ENCODE data around the gene XRRA1. TPM values are rescaled to one million over a fixed set of nuclear protein-coding genes. Genes with fewer than 3 reads are reported as not detected.

XRRA1 gene
- total RNA-seq, 1 experiment from 2014 or later, result 5.2 TPM

DNA sequence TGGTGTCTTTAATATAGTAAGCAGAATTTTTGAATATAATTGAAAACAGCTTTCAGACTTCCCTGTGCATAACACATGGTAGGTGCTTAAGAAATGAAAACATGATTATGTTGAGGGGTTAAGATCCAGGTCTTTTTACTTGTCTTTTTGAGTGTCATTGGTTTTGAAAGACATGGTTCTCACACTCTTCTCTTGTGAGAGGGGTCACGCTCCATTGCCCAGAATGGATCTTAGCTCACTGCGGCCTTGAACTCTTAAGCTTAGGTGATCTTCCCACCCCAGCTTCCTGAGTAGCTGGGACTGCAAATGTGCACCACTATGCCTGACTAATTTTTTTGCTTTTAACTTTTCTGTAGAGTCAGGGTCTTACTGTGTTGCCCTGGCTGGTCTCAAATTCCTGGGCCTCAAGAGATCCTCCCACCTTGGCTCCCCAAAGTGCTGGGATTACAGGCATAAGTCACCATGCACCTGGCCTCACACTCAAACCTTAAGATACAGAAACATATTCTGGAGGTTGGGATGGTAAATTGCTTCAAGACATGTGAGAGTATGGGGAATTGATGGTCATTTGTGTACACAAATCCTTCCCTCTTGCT is 1.6 kb upstream of the XRRA1 start:
- no peak for DNase-seq (ENCODE audit: low spot score)

DNA sequence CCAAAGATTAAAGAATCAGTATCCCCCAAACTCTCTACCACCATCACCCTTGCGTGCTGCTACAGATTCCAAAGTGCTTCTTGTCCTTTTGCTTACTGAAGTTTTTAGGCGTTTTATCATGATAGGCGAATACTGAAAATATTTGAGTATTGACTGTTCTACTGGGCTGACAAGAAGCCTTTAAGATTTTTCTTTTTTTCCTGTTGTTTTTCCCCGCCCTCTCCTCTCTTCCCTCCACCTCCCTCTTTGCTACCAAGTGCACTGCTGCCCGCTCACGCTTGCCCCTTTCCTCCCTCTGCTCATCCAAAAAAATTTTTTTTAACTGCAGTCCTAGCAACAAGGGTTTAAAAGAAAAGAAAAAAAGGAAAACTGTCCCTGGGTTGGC is 854 bp upstream of the XRRA1 start:
- no peak for DNase-seq (ENCODE audit: low spot score)

DNA sequence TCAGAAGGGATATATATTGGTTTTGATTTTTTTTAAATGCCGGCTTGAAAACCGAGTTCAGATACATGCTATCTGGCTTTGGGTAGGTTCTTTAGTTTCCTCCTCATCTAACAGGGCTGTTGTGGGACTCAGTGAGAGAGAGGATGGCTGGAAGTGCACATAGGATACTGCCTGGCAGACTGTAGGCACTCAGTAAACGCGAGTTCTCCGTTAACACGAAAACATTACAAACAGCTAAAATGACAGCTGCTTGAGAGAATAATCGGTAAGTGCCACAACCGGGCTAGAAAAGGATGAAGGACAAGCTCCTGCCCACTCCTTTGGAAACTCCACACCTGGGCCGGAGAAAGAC is 369 bp downstream of the XRRA1 start:
- DNase-seq (ENCODE audit: low spot score), result no peak

DNA sequence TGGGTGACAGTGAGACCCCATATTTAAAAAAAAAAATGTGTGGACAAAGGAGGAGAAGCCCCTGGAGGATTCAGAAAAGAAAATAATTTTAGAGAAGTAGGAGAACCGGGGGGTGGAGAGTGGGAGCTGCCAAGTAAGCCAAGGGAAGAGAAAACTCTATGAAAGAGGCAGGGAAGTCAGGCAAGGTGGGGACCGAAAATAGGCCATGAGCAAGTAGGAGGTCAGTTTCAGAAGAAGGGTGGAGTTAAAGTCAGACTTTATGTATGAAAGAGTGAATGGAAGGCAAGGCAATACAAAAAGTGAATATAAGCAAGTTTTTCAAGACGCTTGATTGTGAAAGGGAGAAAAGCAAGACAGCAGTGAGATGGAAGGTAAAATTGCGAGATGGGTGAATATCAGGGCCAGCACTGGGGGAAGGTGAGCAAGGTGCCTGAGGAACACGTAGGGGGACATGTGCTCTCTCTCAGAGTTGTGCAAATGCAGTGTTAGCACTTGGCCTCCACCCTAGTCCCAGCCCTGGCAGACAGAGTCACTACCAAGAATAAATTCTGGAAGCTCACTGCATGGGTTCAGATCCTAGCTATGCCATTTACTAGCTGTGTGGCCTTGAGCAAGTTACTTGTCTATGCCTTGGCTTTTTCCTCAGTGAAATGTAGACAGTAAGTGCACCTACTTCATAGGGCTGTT is 6.7 kb downstream of the XRRA1 start:
- no peak for DNase-seq (ENCODE audit: low spot score)

DNA sequence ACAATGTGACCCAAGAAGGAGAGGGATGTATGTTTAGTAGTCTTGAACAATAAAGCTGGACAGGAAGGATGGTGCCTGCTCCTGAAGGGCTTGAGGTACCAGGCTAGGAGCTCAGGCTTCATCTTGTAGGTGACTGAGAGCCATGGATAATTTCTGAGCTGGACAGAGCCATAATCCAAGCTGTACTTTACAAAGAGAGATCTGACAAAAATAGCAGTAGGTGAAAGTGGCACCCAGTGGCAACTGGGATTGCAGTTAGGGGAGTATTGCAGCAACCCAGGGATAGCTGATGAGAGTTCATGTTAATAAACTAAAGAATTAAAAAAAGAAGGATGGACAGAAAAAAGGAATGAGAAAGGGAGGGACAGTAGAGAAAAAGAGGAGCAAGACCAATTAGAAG is 7.4 kb downstream of the XRRA1 start:
- no peak for DNase-seq (ENCODE audit: low spot score)

DNA sequence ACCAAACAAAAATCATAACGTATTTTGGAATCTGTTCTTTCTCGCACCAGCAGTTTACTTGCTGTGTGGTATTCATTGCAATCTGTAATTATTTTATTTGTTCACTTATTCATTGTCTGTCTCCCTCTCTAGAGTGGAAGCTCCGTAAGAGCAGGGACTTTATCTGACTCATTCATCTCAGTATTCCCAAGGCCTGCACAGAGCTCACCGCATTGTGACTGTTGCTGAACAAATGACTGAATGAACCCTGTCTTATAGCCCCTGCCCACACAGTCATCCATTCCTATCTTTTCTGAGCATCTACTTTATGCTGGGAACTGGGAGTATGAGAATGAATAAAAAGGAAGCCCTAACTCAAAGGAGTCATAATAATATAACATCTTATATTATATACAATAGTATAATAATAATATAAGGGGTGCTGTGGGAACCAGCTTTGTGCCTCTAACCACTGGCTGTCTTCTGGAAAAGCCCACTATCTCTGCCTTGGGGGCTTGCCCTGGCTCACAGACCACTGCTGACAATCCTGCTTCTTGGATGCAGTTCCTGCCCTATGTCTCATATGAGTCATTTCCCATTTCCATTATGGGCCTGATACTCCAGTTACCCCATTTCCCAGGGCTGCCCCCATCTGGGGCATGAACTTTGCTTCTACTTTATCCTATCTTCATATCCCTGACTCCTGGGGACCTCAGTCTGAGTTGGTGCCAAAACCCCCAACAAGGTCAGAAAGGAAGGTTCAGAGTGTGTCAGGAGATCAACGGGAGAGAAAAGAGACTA is 11.0 kb downstream of the XRRA1 start:
- no peak for DNase-seq (ENCODE audit: low spot score)

DNA sequence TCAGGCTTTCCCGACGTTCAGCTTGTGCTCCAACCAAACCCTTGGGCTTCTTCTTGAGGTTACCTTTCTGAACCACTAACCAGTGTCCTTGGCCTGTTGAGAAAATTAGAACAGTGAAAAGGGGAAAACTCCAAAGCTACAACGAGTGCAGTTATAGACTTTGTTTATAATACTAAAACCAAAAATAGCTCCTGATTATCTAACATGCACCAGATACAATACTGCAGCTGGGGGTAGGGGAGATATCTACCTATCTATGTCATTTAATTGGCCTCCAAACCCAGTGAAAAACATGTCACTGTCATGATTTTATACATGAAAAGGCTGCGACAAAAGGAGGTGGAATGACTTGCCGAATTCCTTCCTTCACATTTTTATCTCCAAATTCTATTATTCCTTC is 11.9 kb downstream of the XRRA1 start:
- no peak for DNase-seq (ENCODE audit: low spot score)

DNA sequence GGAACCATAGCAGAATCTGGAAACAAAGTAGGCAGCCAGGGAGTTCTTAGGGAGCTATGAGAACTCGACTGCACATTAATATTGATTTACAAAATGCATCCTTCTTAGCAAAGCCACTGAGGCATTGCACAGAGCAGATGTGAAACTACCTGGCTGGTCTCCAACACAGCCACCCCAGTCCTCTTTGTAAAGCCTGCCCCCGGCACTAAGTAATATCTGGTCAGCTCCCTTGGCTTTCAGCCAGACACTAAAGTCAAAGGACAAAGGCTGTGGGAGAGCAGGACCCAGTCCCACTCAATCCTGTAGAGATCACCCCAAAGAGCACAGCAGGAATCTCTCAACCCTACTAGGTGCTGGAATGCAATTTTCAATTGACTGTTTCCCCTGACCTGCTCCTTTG is 12.8 kb downstream of the XRRA1 start:
- DNase-seq (ENCODE audit: low spot score), result no peak

DNA sequence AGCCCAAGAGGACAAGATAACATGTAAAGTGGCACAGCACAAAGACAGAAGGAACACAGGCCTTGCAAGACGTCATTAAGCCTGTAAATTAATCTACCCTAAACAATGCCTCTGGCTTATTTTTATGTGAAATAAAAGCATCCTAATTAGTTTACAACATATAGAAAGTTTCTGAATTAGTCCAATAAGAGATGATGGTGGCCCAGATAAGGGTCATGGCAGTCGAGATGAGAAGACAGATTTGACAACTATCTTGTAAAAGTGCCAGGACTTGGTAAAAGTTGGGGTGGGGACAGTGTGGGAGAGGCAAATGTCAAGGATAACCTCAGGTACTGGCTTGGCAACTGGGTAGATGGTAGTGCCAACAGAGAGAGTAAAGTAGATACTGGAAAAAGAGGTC is 13.6 kb downstream of the XRRA1 start:
- DNase-seq (ENCODE audit: low spot score), result no peak

DNA sequence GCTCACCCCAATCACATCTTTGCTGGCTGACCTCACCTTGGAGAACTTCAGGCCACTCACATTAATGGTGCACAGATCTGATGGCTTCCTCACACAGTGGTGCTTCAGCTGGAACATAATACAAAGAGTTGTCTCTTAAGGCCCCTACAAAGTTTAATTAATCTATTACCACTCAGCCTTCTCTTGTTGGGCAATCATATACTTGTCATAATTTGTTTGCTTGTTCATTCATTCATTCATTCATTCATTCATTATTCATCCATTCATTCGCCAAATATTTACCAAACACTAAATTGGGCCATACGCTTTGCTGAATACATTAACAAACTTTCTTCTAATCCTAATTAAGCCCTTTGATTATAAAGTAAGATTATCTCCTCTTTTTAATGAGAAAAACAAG is 15.1 kb downstream of the XRRA1 start:
- no peak for DNase-seq (ENCODE audit: low spot score)

DNA sequence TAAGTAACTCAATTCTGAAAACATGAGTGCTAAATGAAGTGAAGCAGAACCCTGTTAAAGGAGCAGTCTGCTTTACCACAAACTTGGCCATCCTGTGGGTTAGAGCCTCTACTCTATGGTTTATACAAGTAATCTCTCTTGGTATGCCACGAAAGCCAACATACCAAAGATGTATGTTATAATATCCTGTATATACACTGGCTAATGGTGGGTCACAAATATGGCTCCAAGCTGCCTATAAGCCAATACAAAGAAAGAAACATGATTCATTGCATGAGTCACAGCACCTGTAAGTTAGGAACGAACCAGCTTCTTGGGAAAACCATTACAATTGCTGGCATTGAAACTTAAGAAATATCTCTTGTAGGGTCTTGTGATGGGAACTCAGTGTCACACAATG is 16.1 kb downstream of the XRRA1 start:
- DNase-seq (ENCODE audit: low spot score), result peak; percentile 40

DNA sequence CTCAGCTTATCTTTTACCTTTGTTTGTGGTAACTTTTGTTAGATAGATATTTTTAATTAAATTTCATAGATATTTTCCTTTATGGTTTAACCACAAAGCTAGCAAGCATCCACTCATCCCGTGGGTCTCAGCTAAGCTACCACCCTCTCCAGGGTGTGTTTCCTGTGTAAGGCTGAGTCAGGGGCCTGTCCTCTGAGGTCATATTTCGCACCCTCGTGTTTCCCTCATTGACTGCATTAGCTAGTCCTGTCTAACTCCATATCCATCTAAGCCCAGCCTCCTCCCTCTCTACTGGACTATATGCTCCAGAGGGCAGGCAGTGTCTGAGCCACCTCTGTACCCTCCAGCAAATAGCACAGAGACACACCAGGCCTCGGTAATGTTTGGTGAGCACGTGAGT is 16.7 kb downstream of the XRRA1 start:
- peak; percentile 20 for DNase-seq (ENCODE audit: low spot score)

DNA sequence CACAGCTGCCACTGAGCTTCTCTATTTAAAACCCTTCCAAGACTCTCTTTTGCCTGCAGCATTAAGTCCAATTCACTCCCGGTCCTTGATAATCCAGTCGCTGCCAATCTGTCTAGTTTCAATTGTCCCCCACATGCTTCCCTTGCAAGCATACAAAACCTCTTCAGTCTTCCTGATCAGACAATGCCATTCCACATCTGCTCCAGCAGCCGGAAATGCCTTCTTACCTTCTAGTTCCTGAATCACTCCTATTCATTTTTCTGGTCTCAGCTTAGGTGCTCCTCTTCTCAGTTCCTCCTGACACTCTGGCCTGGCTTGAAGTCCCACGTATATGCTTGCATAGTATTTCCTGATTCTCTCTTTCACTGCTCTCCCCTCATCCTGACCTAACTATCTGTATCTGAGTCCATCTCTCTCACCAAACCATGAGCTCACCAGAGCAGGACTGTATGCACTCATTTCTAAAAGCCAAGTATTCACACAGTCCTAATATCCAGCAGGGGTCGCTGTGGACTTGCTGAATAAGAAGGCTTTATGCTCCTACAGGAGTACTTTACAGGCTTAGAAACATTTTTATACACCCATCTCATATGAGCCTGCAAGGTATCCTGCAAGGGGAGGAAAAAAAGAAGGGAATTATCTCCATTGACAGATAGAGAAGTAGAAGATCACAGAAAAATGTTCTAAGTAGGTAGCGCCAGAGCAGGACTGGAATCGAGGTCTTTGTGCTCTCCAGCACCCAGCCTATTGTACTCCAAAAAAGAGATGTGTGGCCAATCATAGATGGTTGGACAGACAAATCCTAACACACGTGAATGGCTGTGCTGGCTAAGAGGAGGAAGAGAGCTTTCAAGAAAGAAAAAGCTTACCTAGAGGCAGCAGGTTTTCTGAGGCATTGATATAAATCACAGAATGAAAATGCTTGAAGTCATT is 19.2 kb downstream of the XRRA1 start:
- DNase-seq (ENCODE audit: low spot score), result peak; percentile 79

DNA sequence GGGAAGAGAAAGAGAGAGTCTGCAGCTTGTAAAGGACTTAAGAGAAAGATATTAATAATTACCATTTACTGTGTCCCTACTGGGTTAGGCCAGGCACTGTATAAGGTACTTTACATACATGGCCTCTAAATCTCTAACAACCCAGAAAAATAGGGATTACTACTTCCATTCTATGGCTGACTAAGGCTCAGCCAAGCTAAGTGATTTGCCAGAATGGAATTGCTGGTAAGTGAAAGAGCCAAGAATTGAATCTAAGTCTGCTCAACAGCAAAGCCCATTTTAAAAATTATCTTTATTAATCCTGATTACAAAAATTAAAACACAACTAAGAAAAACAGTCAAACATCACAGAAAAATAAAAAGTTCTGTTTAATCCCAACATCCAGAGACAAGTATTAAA is 21.4 kb downstream of the XRRA1 start:
- DNase-seq (ENCODE audit: low spot score), result no peak

DNA sequence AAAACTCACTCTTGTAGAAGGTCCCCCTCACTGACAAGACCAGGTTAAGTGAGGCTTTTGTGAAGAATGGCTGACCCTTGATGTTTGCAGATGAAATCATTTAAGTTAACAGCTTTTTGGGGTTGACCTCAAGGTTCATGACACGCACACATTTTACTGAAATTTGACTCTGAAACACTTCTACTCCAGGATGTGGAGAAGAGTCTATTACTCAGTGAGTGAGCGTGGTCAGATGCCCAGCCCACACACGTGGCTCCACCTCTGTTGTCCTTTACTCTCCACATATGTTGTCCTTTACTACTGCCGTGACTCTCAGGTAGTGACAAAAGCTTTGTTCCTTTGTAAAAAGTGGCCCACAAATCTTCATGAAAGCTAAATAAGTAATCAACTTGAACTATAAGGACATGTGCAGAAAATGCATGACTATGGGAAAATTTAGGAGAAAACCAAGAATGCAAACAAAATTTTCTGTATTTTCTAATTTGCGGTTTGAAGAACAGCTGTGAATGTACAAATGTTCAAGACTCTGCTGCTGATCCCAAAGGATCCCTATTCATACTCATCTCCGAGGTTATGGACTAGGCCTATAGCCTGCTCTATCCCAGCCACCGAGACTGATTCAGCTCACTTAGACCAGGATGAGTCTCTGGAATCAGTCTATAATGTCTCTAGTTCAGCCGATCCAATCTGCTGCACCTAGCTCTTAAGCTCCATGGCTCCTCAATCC is 22.4 kb downstream of the XRRA1 start:
- peak; percentile 64 for DNase-seq (ENCODE audit: low spot score)

DNA sequence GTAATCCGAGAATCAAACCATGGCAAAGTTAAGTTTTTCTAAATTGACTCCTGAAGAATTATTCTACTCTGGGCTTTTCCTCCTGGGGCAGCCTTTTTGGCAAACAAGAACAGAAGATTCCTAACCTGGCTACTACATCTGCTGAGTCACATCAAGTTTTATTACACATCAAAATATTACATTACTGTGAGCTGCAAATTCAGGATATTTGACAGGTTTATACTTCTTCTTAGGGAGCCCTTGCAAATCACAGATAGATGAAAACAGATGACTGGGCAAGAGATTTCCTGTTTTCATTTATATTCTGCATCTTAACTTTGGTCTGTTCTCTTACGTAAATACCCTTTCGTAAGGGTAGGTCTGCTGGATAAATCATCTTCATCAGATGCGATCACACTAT is 23.6 kb downstream of the XRRA1 start:
- no peak for DNase-seq (ENCODE audit: low spot score)

DNA sequence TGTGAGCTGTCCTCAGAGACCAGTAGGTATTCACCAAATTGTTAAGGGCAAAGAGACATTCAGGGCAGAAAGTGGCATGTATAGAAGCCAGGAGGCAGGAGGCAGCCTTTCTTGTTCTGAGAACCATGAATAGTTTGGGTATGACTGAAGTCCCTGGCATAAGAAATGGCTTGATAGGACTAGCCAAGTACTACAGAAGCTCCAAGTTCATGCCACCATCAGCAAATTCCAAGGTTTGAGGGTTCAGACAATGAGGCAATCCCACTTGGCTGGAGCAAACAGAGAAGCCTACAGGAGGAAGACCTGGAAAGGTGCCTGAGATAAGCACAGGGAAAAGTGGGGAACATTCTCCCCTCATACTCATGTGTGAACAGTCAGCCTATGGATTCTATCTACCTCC is 25.8 kb downstream of the XRRA1 start:
- DNase-seq (ENCODE audit: low spot score), result no peak

DNA sequence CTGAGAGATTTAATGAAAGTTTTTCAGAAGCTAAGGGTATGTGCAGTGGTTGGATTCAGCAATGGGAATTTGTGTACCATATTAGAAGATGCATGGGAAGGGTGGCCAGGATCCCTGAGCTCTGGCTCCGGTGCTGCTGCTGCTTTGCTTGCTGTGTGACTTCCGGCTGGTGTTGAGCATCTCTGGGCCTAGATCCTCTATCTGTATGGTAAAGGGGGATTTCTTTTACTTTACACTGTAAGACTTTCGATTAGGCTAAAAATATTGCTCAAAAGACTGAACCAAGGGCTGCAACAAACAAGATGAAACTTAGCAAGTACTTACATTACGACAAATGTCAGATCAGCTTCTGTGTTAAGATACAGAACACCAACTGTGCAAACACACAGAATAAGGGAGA is 39.1 kb downstream of the XRRA1 start:
- DNase-seq (ENCODE audit: low spot score), result no peak

DNA sequence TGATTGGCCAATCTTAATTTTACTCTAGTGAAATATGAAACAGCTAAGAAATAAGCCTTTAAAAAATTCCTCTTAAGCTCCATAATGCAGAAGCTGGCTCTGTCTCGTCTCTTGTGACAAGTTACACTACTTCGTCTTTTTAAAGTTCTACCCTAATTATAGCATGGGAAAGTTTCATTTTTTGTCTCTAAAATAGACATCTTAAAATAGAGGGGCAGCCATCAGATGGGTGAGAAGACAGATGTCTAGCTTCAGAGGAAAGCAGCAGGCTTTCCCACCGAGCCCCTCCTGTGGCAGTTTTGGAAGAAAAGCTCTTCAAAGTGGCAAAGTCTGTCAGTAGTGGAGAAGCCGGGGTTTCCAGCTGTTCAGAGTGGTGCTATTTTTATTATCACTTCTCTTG is 39.5 kb downstream of the XRRA1 start:
- DNase-seq (ENCODE audit: low spot score), result no peak

DNA sequence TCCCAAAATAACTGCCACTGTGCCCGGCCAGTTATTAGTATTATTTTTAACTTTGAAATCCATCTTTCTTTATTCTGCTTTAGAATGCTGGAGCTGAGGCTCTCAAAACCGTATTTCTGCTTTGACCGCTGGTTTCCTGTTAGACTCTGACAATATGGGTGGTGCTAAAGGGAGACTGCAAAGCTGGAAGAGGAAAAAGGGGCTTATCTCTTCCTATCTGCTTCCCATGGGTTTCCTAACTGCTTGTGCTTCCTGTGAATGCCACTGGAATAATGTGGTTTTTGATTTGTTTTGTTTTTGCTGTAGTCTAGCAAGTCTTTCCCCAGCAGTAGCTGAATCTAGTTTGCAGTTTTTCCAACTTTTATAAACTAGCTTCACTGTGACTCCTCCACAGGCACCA is 43.6 kb downstream of the XRRA1 start:
- DNase-seq (ENCODE audit: low spot score), result no peak

DNA sequence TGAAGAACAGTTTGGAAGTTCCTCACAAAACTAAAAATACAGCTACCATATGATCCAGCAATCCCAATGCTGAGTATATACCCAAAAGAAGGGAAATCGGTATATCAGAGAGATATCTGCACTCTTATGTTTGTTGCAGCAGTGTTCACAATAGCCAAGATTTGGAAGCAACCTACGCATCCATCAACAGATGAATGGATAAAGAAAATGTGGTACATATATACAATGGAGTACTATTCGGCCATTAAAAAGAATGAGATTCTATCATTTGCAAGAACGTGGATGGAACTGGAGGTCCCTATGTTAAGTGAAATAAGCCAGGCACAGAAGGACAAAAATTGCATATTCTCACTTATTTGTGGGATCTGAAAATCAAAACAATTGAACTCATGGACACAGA is 46.5 kb downstream of the XRRA1 start:
- DNase-seq (ENCODE audit: low spot score), result no peak

DNA sequence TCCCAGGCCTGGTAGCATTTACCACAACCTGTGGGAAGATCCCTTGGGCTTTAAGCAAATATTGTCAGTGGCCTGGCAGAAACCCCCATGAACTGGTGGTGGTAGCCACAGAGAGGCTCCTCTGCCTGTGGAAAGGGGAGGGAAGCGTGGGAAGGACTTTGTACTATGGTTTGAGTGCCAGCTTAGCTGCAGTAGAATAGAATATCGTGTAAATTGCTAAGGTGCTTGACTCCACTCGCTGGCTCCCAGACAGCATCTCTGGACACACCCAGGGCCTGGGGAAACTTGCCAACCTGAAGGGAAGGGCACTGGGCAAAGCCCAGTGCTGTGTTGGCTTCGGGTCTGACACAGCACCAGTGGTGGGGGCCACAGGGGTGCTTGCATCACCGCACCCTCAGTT is 52.6 kb downstream of the XRRA1 start:
- DNase-seq (ENCODE audit: low spot score), result no peak

Measured in H4 (cell line).